CD4-positive, alpha-beta T cell treated with Interleukin-2 at 100 ng/mL for 4 hours (primary cell): ENCODE measurements around the gene CLEC18C.
"Not testable (repeated sequence)": the region's sequence is repeated elsewhere in the genome, so short reads cannot be mapped to it uniquely, and the experiment has no call there.

Experiments used
- DNase-seq: peaks from one replicate; pipeline ENCODE4 v3.0.0-alpha.2; 2020; ENCODE audit warnings: low spot score

The CLEC18C gene

DNA sequence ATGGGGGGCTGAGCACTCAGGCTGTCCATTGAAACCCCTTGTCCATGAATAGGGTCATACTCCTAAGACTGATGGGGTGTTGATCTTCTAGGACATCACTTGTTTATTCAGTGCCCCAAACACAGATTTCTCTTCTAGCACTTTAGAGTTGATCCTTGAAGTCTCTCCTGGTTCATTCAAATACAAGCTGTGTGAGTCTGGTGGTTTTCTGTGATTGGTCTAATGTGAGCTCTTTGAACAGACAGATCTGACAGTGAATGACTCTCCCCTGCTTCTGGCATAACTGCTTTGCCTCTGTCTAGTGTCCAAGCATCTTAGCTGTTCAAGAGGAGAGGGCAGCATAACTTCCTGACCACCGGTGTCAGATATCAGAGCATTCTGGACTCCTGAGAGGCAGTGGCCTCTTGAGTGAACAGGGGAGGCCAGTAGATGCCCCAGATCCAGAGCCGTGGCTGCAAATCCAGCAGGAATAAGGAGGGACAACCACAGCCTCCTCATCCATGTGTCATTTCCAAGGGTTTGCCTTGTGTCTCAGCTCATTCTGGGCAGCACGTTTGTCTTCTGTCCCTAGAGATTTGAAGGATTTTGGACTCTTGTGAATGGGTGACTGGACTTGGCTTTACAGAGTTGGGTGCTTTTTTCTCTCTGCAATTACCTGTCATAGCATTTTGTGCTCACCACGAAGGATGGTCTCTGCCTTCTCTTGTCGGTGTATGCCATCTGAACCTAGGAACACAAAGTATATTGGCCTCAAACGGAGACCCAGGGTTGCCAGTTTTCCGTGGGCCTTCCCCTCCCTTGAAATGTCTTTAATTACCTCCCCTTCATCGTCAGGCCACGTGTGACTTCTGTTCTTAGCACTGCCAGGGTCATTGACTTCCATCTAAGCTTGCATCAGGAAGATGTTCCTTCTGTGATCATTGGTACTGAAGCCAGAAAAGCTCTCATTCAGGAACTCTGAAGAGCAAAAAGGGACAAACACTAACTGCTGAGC is 13.9 kb upstream of the CLEC18C start:
- no peak for DNase-seq

DNA sequence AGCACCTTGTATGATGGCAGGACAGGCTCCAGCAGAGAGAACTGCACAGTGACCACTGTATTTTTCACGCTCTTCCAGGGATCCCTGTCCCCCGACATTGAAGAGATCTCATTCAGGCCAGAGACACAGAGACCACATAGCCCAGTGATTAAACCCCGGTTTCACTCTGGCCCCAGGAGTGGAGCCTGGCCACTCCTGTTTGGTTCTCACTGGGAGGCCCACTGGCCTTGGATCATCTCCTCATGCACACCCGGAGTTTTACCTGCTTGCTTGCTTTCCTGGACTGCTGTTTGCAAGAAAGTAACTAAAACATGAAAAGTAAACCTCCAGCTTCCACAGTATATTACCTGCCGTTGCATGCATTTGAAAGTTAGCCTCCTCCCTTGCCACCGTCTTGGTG is 13.2 kb upstream of the CLEC18C start:
- DNase-seq, result no peak

DNA sequence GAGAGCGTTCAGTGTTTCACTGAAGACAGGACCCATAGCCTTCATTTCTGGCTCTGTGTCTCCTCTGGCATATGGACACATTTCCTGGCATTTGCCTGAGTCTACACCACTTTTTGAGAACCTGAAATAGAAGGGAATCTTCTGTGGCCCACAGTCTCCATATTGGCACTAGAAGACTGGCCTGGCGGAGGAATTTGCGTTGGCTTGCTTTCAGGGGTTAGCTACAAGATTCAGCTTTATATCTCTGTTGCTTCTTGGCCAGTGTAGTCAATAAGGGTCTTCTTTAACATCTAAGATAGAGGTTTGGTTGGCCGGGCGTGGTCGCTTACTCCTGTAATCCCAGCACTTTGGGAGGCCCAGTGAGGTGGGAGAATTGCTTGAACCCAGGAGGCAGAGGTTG is 12.8 kb upstream of the CLEC18C start:
- no peak for DNase-seq

DNA sequence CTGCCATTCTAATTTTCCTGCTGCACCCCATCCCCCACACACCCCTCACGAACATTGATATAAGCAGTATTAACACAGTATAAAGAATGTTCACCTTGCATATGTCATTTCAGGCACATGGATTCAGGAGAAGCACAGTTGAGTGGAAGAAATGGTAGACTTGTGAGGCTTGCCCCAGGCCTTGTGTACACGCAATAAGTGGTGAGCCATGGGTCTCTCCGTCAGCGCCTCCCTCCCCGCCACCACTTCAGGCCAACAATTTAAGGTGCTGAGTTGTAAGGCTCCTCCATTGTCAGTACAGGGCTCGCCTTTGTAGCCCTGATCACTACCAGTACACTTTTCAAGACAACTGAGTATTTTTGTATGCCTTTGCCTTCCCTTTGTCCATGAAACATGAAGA is 12.2 kb upstream of the CLEC18C start:
- DNase-seq, result peak; percentile 1

DNA sequence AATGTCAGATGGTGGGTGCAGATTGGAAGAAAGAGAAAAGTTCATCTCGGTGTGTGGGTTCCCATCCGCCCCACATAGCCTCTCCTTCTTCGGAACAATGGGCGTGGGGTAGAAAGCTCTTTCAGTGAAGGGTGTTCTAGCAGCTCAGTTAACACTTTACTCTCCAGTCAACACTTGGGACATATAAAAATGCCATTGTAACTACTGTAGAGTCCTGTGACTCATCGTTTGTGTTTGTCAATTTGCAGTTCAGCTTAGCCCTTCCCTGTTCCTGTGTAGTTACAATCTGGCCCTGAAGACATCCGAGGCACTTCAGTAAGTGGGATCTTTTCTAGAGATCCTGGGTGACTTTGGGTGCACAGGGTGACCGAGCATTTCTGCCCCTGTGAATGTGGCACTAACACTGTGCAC is 11.5 kb upstream of the CLEC18C start:
- DNase-seq, result peak; percentile 0

DNA sequence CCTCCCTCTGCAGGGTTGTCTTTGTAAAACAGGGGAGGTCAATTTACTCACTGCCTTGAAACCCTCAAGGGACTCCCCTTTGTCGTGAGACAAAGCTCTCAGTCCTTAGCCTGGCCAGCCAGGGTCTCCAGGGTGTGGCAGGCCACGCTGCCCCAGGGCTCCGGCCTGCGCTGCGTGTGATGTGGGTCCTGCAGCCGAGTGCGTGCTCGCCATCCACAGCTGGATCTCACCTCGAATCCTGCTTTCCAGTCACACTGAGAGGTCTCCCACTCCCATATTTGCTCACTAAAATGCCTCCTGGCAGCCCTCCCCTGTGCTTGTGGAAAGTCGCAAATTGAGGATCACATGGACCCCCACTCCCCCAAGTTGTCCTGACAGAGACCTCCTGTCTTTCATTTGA is 10.0 kb upstream of the CLEC18C start:
- no peak for DNase-seq

DNA sequence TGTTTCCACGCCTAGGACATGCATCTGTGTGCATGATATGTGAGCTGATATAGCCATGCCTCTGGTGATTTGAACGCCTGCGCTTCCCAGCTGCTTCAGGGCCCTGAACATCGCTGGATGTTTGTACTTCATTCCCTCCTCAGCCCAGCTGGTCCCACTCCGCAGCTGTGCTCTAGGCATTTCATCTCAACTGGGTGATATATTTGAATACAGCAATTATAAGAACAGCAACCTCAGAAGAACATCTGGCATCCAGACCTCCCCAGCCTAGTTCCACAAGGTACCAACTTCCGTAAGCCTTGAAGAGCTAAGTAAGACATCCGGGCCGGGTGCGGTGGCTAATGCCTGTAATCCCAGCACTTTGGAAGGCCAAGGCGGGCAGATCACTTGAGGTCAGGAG is 6.9 kb upstream of the CLEC18C start:
- DNase-seq, result not testable (repeated sequence)

DNA sequence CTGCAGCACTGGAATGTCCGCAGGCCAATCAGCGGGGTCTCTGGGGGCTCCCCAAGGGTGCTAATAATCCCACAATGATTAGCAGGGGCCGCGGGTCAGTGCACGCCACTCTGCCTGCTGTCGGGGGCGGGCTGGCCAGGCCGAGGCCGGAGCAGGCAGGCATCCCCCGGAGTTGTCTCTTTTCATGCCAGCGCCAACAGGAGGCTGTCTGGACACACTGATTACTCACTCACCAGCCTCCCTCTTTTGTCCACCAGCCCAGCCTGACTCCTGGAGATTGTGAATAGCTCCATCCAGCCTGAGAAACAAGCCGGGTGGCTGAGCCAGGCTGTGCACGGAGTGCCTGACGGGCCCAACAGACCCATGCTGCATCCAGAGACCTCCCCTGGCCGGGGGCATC is 329 bp downstream of the CLEC18C start:
- not testable (repeated sequence) for DNase-seq

DNA sequence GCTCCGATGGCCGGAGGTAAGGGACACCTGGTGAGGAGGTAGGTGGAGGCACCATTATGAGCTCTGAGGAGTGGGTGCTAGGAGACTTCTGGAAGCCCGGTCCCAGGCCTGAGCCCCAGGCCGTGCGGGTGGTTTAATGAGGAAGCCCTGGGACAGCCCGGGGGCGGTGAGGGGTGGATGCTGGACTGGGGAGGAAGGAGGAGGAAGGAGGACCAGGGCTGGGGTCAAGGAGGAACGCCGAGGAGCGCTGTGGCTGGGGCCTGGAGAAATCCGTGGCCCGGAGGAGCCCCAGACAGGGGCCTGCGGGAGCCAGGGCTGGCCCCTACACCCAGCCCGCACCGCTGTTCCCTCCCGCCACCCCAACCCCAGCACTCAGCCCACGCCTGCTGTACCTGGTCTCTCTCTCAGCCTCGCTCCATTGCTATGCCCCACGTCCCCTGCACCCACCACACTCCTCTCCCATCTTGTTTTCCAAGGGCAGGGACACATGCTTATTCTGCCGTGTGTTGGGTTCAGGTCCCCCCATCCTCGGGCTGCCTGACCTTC is 873 bp downstream of the CLEC18C start:
- not testable (repeated sequence) for DNase-seq

DNA sequence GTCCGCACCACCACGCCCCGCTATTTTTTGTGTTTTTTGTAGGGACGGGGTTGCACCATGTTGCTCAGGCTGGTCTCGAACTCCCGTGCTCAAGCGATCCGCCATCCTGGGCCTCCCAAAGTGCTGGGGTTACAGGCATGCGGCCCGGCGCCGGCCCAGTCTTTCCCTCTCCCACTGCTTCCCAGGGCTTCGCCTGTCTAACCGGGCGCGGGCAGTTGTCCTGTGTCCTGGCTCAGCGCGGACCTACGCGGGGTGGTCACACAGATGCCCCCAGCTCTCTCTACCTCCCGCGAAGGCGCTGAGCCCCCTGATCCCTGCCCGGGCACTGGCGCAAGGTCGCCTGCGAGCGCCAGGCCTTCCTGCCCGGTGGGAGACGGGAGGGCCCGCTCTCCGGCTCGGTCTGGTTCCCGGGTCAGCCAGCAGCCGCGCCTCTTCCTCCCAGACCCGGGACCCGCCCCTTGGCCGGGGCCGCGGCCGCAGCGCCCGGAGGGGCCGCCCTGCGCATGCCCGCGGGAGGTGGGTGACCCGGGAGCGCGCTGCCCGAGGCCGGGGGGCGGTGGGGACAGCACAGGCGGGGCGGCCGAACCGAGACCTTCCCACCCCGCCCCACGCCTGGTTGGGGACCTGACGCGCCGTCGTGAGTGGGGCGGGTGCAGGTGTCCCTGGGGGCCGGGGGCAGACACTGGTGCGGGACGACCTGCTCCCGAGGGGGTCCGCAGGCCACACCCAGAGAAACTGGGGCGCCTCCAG is 14.4 kb downstream of the CLEC18C start:
- not testable (repeated sequence) for DNase-seq

DNA sequence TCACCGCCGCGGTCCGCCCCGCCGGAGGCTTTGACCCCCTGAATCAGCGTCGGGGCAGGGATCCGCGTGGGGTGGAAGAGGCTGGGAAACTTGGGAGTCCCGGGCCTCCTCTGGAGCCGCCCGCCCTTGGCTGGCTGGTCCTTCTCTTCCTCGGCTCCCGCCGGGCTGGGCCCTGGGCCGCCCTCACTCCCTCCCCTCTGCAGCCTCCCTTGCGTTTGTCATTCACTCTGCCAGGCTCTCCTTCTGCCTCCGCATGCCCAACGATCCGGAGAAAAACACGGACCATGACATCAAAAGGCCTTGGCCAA is 15.0 kb downstream of the CLEC18C start:
- not testable (repeated sequence) for DNase-seq

DNA sequence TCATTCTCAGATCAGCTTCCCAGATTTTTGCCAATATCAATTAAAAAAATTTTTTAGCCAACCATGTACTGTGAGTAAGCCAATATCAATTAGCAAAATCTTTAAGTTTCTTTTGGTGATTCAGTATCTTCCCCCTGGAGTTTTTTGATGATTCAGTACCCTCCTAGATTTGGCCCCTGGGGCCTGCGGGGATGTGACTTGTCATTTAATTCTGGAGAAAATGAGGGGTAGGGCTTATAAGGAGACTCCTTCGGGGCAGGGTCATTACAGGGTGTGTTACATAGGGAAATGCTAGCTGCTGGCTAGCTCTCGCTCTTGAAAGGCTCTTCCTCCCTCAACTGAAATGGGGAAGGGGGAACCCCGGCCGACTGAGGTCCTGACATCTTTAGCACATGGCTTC is 17.0 kb downstream of the CLEC18C start:
- not testable (repeated sequence) for DNase-seq

DNA sequence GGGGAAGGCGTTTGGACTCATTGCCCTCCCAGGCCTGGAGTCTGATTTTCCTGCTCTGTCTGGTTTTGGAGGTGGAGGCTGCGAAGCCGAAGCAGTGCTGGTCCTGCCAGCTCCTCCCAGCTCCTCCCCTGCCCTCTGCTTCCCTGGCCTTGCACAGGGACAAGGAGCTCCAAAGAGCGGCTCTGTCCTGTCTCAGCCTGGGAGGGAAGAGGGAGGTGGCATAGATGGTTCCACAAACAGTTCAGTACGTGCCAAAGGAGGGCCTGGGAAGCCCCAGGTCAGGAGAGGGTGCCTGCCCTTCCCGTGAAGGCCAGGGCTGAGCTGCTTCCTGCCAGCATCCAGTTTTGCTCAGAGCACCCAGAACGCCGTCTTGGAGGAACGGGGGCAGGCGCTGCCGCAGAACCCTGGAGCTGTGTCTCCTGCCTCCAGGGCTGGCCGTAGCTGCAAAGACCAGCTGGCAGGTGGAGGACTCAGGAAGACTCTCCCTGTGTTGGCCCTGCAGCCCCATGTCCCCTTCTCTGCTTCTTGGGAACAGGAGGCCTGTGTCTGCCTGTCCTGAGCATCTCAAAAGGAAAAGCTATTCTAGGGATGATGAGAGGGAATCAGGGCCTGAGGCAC is 23.2 kb downstream of the CLEC18C start:
- not testable (repeated sequence) for DNase-seq

DNA sequence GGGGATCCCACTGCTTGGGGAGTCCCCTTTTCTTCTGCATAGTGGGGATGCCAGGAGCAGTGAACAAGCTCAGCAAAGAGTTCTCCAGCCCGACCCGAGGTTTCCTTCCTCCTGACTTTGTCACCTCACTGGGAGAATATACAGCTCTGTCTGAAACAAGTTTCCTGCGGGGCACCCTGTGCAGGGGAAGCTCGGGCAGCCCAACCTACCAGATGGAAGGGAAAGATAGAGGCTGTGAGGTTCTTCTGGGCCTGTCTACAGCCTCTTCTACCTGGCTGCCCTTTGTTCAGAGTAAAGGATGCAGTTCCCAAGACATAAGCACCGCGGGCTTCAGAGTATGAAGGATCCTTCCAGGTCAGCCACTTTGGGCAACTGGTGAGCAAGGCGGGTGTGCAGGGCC is 24.0 kb downstream of the CLEC18C start:
- DNase-seq, result not testable (repeated sequence)

DNA sequence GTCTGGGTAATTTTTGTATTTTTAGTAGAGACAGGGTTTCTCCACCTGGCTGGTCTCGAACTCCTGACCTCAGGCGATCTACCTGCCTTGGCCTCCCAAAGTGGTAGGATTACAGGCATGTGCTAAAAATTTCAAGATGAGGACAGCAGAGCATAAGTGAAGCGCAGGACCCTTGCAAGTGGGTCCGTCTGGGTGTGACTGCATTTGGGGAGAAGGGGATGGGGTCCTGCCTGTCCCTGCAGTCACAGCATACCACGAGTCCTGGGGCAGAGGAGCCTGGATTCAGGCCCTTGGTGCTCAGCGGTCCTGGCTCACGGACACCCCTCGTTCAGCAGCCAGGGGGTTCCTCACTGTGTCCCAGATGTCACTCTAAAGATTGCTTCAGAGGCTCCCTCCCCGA is 24.6 kb downstream of the CLEC18C start:
- not testable (repeated sequence) for DNase-seq

DNA sequence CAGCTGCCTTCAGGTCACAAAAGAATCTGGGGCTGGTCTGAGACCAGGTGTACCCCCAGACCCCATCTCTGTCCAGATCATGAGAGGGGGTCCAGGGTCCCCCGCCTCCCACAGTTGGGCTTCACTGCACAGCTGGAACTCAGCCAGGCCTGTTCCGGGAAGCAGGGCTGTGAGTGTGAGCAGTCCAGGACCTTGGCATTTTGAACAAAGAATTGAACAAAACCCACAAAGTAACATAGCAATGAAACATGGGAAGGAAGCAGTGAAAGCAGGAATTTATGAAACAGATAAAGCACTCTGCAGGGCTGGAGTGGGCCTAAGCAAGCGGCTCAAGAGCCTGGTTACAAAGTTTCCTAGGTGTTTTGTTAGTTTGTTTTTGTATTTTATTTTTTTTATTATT is 25.1 kb downstream of the CLEC18C start:
- not testable (repeated sequence) for DNase-seq

DNA sequence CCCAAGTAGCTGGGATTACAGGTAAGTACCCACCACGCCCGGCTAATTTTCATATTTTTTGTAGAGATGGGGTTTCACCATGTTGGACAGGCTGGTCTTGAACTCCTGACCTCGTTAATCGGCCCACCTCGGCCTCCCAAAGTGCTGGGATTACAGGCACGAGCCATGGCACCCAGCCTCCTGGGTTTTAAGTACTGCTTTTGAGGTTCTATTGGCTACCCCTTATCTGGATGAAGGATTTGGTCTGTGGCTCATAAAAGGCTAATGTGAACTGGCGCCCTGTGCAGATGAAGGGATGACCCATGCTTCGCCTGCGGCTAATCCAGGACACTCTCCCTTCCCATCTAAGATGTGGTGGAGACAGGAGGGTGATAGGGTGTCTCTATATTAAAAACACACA is 25.6 kb downstream of the CLEC18C start:
- DNase-seq, result not testable (repeated sequence)

DNA sequence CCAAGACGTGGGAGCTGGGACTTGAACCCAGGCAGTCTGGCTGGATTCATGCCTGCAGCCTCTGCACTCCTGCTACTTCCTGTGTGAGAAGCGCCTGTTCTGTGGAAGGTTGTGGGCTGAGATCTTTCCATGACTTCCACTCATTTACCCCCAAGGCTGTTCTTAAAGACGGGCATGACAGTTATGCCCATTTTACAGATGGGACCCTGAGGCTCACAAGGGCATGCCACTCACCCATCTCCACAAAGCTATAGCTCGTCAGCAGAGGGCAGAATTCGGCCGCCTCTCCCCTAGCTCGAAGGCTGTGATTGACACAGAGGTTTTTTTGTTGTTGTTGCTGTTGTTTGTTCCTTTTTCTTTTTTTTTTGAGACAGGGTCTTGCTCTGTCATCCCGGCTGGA is 26.5 kb downstream of the CLEC18C start:
- DNase-seq, result not testable (repeated sequence)

DNA sequence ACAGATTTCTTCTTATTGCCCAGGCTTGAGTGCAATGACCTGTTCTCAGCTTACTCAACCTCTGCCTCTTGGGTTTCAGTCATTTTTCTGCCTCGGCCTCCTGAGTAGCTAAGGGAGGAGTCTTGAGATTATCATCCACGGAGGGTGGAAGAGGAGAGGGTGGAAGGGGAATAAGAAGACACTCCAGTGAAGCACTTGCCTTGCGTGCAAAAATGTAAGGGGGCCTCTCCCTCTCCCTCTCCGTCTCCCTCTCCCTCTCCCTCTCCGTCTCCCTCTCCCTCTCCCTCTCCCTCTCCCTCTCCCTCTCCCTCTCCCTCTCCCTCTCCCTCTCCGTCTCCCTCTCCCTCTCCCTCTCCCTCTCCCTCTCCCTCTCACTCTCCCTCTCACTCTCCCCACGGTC is 29.9 kb downstream of the CLEC18C start:
- not testable (repeated sequence) for DNase-seq

DNA sequence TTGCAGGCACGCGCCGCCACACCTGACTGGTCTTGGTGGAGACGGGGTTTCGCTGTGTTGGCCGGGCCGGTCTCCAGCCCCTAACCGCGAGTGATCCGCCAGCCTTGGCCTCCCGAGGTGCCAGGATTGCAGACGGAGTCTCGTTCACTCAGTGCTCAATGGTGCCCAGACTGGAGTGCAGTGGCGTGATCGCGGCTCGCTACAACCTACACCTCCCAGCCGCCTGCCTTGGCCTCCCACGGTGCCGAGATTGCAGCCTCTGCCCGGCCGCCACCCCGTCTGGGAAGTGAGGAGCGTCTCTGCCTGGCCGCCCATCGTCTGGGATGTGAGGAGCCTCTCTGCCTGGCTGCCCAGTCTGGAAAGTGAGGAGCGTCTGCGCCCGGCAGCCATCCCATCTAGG is 30.4 kb downstream of the CLEC18C start:
- DNase-seq, result not testable (repeated sequence)

DNA sequence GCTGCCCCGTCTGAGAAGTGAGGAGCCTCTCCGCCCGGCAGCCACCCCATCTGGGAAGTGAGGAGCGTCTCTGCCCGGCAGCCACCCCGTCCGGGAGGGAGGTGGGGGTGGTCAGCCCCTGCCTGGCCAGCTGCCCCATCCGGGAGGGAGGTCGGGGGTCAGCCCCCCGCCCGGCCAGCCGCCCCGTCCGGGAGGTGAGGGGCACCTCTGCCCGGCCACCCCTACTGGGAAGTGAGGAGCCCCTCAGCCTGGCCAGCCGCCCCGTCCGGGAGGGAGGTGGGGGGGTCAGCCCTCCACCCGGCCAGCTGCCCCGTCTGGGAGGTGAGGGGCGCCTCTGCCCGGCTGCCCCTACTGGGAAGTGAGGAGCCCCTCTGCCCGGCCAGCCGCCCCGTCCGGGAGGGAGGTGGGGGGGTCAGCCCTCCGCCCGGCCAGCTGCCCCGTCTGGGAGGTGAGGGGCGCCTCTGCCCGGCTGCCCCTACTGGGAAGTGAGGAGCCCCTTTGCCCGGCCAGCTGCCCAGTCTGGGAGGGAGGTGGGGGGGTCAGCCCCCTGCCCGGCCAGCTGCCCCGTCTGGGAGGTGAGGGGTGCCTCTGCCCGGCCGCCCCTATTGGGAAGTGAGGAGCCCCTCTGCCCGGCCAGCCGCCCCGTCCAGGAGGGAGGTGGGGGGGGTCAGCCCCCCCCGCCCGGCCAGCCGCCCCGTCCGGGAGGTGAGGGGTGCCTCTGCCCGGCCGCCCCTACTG is 31.2 kb downstream of the CLEC18C start:
- not testable (repeated sequence) for DNase-seq

DNA sequence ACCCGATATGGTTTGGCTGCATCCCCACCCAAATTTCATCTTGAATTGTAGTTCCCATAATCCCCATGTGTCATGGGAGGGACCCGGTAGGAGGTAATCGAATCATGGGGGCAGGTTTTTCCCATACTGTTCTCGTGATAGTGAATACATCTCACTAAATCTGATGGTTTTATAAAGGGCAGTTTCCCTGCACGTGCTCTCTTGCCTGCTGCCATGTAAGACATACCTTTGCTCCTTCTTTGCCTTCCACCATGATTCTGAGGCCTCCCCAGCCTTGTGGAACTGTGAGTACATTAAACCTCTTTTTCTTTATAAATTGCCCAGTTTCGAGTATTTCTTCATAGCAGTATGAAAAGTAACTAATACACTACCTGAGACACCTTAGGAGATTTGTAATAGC is 32.8 kb downstream of the CLEC18C start:
- DNase-seq, result not testable (repeated sequence)
